NCI-H345 (cell line): ENCODE results near the gene HRG.

Source experiments
- DNase-seq: peaks from one replicate; lab custom pipeline; 2025; lab: John Stamatoyannopoulos, UW

Gene HRG

DNA sequence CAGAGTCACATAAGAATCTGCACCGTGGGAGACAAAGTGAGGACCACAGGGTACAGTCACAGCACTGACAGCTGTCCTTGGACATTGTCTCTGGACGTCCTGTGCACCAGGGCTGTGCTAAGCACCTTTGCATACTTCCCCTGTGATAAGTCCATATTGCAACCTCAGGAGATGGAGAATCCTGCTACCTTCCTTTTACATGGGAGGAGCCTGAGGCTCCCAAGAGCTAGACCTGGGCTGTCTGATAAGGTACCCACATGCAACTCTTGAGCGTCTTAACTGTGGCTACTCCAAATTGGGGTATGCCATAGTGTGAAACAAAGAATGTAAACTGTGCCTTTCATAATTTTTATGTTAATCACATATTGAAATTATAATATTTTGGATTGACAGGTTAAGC, 28.1 kb upstream of the HRG start:
- no peak for DNase-seq

GRCh38 chr3:186638259-186638658, 27.6 kb upstream of the HRG start:
- peak; percentile 26 for DNase-seq

DNA sequence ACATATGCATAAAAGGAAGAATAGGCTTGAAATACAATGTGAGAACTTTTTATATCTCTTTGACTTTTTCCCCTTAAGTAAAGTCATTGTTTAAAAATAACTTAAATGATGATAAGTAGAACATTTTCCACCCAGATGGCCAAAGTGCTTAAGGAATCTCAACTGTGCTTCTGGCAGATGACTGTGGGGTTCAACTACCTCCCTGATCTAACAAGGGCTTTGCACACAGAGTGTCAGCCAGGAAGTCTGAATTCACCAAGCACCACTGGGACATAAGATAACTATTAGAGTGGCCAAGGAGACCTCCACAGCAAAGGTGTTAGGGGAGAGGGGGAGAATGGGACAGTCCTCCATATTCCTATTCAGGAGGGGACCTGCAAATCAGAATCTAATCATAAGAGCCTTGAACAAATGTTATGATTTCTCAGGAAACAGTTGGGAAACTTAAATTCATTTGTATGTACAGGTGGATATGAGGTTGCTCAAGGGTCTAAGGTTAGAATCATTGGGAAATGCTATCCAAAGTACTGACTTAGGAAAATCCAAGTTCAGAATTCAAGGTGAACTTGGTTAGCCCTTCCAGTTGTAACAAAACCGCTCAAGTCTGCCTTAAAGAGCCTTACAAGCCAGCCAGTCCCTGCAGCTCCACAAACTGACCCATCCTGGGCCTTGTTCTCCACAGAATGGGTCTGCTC, 25.9 kb upstream of the HRG start, which contains the start of gene FETUB:
FETUB (plus strand) TSS at position 622 of the 695 bp plus-strand sequence; CDS start at position 684, 62 bp downstream.
- DNase-seq, result no peak

GRCh38 chr3:186640473-186640818, 25.4 kb upstream of the HRG start:
- peak; percentile 14 for DNase-seq

DNA sequence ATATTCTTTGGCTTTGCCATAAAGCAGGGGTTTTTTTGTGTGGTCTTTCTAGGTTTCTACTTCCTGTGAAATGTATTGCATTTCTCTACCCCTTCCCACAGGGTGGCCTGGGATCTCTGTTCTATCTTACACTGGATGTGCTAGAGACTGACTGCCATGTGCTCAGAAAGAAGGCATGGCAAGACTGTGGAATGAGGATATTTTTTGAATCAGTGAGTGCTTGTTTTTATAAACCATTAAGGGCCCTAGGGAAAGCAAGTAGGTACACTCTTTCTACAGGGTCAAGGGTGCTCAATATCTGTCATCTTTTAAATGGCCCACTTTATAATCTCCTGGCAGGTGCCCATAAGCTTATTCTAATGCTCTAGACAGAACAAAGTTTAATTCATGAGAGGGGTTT, 24.9 kb upstream of the HRG start:
- DNase-seq, result no peak

DNA sequence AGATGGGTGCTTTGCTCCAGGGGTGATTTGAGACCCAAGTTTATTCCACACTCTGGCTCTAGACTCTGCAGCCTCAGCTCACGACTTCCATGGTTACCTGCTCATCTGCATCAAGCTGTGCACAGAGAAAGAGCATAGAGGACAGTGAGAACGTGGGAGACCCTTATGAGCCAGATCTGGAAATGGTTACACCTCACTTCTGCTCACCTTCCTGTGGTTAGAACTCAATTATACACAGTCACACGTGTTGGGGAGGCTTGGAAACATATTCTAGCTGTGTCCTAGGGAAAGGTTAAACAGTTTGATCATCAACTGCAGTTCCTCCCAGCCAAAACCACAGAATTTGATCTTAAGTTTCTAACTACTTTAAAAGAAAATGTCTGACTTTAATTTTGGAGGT, 23.8 kb upstream of the HRG start:
- no peak for DNase-seq

- no peak for DNase-seq
These were observed 22.3 kb upstream of the HRG start for GRCh38 chr3:186643493-186643892.

DNA sequence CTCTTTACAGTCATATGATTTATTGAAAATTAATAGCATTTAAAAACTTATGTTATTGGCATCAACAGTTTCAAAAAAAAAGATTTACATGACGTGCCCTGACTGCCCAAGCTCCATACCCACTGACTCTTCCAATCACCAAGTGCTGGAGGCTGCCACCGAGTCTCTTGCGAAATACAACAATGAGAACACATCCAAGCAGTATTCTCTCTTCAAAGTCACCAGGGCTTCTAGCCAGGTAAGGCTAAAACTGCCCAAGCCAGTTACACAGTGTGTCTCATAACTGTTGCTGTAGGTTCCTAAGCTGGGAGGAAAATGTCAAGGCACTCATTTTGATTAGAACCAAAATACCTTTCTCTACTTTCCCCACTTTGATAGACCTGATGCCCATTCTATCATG, 21.1 kb upstream of the HRG start:
- no peak for DNase-seq

DNA sequence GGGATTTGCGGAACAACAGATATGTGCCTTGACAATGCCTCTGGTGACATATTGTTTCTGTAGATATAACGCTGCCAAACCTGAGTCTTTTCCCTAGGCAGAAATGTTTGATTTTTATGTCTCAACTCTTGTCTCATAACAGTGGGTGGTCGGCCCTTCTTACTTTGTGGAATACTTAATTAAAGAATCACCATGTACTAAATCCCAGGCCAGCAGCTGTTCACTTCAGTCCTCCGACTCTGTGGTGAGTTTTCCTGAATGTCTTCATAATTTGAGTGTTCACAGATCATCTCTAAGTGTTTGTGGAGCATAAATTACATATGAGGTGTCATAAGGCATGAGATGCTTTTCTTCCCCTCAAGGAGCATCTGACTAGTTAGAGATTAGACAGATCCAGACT, 19.7 kb upstream of the HRG start:
- DNase-seq, result no peak

GRCh38 chr3:186646841-186647240, 19.0 kb upstream of the HRG start:
- DNase-seq, result no peak

DNA sequence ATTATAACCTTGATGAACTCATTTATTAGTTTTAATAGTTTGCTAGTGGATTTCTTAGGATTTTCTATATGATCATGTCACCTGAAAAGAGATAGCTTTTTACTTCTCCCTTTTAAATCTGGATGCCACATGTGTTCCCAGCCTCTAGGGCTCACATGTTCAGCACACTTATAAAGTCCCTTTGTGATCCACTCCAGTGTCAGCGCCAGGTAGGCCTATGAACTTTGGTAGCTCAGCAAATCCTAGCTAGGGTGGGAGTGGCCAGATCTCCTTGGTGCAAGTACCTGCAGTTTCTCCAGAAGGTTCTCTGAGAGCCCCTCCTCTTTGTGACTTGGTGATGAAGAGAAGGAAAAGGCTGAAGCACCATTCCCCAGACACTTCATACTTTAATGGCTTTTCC, 17.0 kb upstream of the HRG start:
- DNase-seq, result no peak

DNA sequence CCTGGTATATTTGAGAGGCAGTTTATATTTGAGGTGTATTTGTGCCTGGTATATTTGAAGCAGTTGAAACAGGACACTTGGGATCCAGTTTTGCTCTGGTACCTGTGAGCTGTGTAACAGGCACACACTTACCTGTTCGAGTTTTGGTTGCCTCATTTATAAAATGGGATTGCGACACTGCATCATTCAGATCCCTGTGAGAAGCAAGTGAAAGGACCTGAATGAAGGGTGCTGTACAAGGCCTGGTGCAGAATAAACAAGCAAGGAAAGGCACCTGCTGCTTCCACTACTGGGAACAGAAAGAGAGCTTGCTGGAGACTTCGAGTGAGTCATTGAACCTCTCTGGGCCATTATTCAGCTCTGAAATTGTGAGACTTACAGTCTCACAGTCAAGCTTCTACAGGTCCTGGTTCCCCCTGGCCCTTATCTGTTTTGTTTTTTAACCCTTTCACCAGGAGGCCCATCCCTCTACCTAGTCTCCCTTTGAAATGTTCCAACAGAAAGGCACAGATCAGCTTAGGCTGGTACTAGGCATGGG, 14.1 kb upstream of the HRG start:
- peak; percentile 11 for DNase-seq

GRCh38 chr3:186653080-186653707, 12.6 kb upstream of the HRG start:
- DNase-seq, result peak; percentile 26

DNA sequence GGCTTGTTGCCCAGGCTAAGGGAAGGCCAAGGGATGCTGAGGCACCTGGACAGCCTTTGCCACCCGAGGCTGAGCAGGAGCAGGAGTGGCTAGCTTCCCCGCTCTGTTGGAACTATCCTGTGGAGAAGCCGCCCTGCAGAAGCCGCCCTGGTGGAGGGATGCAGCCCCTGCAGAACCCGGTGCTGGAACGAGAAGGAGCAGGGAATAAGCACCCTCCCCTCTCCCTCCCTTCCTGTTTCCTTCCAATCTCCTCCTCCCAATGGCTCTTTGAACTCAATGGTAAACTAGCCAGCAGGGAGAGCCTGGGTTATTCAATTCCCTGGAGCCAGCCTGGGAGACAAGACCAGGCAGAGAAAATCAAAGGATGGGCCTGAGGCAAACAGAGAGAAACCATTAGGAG, 11.8 kb upstream of the HRG start:
- DNase-seq, result no peak

- DNase-seq, result no peak
These were observed 2.3 kb upstream of the HRG start for GRCh38 chr3:186663361-186664118.

DNA sequence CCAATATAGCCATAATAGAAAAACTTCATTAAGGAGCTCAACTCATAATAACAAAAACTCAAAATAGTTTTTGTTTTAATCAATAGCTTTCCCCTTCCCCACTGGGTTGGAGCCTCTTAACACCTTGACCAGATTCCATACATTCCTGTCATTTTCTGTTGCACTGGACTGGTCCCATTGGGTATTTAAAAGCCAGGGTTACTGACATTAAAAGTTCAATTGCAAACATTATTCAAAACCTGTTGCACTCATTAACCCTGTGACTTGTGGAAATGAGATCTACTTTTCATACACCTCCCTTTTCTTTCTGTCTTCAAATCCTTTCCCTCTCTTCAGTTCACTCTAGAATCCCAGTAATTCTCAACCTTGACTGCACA, 1.7 kb upstream of the HRG start:
- no peak for DNase-seq

DNA sequence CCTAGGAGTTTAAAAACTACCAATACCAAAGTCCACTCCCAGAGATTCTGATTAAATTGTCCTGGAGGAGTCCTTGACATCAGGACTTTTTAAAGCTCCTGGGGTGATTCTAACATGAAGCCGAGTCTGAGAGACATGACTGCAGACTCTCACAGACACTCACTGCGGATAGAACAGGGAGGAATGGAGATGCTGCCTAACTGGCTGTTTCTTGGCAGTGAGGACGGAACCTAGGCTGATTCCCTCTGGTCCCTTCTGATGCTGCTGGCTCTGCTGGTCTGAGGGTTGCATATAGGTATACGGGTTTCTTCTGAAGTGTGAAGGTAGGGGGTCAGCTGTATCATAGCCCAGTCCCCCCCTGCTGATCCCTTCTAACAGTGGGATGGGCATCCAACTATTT, 1.3 kb upstream of the HRG start:
- DNase-seq, result no peak

- no peak for DNase-seq
These were observed 2.6 kb downstream of the HRG start for GRCh38 chr3:186668426-186668825.

- no peak for DNase-seq
These were observed 3.7 kb downstream of the HRG start for GRCh38 chr3:186669378-186670084.

GRCh38 chr3:186670155-186670554, 4.3 kb downstream of the HRG start:
- no peak for DNase-seq

- no peak for DNase-seq
These were observed 5.2 kb downstream of the HRG start for GRCh38 chr3:186671051-186671450.

GRCh38 chr3:186678604-186679003, 12.8 kb downstream of the HRG start:
- no peak for DNase-seq
